Ovary (tissue), 9 donors: ENCODE measurements around the gene COX19. TPM values are rescaled to one million over a fixed set of nuclear protein-coding genes. Genes with fewer than 3 reads are reported as not detected.
"Not testable (repeated sequence)": the region's sequence is repeated elsewhere in the genome, so short reads cannot be mapped to it uniquely, and the experiment has no call there.

Experiments
- DNase-seq, 5 donors: peaks; one replicate each; pipeline ENCODE4 v3.0.0-alpha.2; 2019 to 2020
- H3K27ac ChIP-seq, 2 donors: fragments of 200-600 bp; one replicate each; pipeline versions ENCODE4 v1.5.1 to v1.8.0; 2019 to 2022
- H3K27me3 ChIP-seq: fragments of 200-600 bp; one replicate; pipeline ENCODE4 v1.8.0; 2022
- H3K36me3 ChIP-seq: fragments of 200-600 bp; sonication (generic); one replicate; pipeline ENCODE4 v1.5.1; 2019
- H3K4me1 ChIP-seq: one replicate; pipeline ENCODE4 v1.8.1; 2013; ENCODE audit warnings: mild to moderate bottlenecking, moderate library complexity; ENCODE audit not compliant: insufficient read depth
- H3K4me3 ChIP-seq: fragments of 200-600 bp; sonication (generic); one replicate; pipeline ENCODE4 v1.5.1; 2017
- H3K9me3 ChIP-seq, 2 donors: fragments of 200-600 bp in 1 of 2; sonication (generic) in 1 of 2; one replicate each; pipeline versions ENCODE4 v1.5.1 to v1.8.1; 2013 to 2019; ENCODE audit warnings: mild to moderate bottlenecking in 1 of 2, moderate library complexity in 1 of 2
- EP300 ChIP-seq: sonication (generic); formaldehyde crosslinking; IDR thresholded peaks from one replicate; pipeline ENCODE4 v1.6.1; 2017; ENCODE audit warnings: antibody characterized with exemption
- POLR2A ChIP-seq: fragments of 450-650 bp; IDR thresholded peaks from one replicate; pipeline ENCODE4 v1.6.1; 2017; ENCODE audit warnings: antibody characterized with exemption, mild to moderate bottlenecking, moderate library complexity
- WGBS, 3 donors: extraction: QIAGEN DNeasy Blood & Tissue Kit in 1 of 3; methylation state at CpG; one replicate each; pipeline versions ENCODE4 v1.1.5 to v1.1.7; 2013 to 2017; 5-methylcytosine and 5-hydroxymethylcytosine counted together
- intact Hi-C, 4 donors: fragments of 100-400 bp; cut with DNase I; formaldehyde crosslinking; loops; one replicate each; pipeline versions ENCODE4 v1.11.0 to v1.15.1; 2022 to 2023
- polyA plus RNA-seq, 2 donors: library from polyadenylated mRNA; stranded (reverse); fragments of 200-250 nt in 1 of 2; fragments of 350-450 nt in 1 of 2; fragmentation: Illumina TruSeq in 1 of 2; extraction: RNeasy Lipid Tissue Mini Kit (QIAGEN cat#74804) in 1 of 2; gene quantifications; one replicate each; pipeline ENCODE4 v1.2.3, GENCODE V29; 2013 to 2014
- total RNA-seq, 7 donors: library from RNA; depleted of rRNA in 2 of 7; stranded (reverse); fragments of >200 nt in 2 of 7; fragmentation: NEBNext Ultra II Directional in 3 of 7; extraction: Animal tissue kit (Norgen Biotek cat#: 25700) in 3 of 7; gene quantifications; one replicate each; pipeline versions ENCODE4 v1.1.0 to v1.2.4, GENCODE V29; 2016 to 2023
- TF ChIP-seq, protein P1 (sequence below), 3 donors: fragments of 450-650 bp in 2 of 3; fragments of 200-600 bp in 1 of 3; IDR thresholded peaks; one replicate each; pipeline versions ENCODE4 v1.5.1 to v1.8.0; 2016 to 2022; ENCODE audit warnings: antibody characterized with exemption in 3 of 3, mild to moderate bottlenecking in 1 of 3
- donor health status: DM: no; HTN: no; CAD: no; lungs with moderate emphysema.
- donor health status: DM: no; HTN: no; CAD: no.
- donor health status: Bipolar disorder and iron deficiency.
- donor health status: DM: yes; HTN: yes; CAD: no.
- donor health status: DM: no; HTN: no; CAD: no.
- donor health status: DM: yes; HTN: yes; CAD: no.

The COX19 gene
- total and polyA plus RNA-seq, 9 donors, result 6.7 to 15.2 (median 10.3) TPM

DNA sequence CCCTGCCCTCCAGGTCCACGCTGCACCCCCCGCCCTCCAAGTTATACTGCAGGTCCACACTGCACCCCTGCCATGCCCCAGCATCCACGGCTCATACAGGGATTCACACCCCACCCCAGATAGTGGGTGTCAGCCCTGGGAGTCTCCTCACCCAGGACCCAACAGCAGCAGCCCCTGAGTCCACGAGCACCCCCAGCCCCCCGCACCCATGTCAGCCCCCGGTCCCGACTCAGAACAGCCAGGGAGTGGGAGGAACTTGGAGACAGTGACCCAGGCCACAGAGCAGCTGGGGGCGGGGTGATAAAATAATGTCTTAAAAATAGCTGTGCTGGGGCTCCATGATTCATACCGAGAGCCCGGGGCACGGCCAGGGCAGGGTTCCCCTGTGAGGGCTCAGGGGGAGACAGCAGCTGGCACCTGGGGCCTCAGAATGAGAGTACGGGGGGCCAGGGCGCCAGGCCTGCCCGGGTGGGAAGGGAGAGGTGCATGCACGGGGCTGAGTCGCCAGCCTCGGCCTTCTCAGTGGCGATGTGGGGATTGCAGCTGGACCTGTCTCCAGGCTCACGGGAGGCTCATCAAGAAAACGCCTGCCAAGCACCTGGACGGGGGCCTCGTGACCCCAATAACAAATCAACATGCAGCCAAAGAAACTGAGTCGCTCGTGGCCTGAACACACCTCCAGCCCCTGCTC is 50.7 kb downstream of the COX19 start:
- H3K27me3 ChIP-seq, result no peaks in the 10 kb centered on the region
- H3K36me3 ChIP-seq, result no peaks in the 10 kb centered on the region
- H3K27ac ChIP-seq, result no peak overlapping the region
- DNase-seq, result peak in 4 of 5 donors; percentile 6 to 33 (median 13)
- 41 to 47% (median 41%) methylated on average over 21 to 24 of the region's 24 CpGs for WGBS, 3 donors
- TF ChIP-seq, protein P1, sequence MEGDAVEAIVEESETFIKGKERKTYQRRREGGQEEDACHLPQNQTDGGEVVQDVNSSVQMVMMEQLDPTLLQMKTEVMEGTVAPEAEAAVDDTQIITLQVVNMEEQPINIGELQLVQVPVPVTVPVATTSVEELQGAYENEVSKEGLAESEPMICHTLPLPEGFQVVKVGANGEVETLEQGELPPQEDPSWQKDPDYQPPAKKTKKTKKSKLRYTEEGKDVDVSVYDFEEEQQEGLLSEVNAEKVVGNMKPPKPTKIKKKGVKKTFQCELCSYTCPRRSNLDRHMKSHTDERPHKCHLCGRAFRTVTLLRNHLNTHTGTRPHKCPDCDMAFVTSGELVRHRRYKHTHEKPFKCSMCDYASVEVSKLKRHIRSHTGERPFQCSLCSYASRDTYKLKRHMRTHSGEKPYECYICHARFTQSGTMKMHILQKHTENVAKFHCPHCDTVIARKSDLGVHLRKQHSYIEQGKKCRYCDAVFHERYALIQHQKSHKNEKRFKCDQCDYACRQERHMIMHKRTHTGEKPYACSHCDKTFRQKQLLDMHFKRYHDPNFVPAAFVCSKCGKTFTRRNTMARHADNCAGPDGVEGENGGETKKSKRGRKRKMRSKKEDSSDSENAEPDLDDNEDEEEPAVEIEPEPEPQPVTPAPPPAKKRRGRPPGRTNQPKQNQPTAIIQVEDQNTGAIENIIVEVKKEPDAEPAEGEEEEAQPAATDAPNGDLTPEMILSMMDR (IDR thresholded peaks at IDR 0.05), result no peak
- TF ChIP-seq EP300 (no peak), POLR2A (no peak)
- intact Hi-C loops, result no loop called here
- no peak overlapping the region for H3K4me3 ChIP-seq
- peaks cover 2% of the 10 kb centered on the region for H3K4me1 ChIP-seq
- no peaks in the 10 kb centered on the region for H3K9me3 ChIP-seq

DNA sequence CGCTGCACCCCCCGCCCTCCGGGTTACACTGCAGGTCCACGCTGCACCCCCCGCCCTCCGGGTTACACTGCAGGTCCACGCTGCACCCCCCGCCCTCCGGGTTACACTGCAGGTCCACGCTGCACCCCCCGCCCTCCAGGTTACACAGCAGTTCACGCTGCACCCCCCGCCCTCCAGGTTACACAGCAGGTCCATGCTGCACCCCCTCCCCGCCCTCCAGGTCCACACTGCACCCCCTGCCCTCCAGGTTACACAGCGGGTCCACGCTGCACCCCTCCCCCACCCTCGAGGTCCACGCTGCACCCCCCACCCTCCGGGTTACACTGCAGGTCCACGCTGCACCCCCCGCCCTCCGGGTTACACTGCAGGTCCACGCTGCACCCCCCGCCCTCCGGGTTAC is 51.3 kb downstream of the COX19 start:
- H3K27me3 ChIP-seq, H3K36me3 ChIP-seq, H3K4me1 ChIP-seq, H3K9me3 ChIP-seq, H3K27ac ChIP-seq, H3K4me3 ChIP-seq, intact Hi-C loops: not testable (repeated sequence)
- WGBS, 3 donors, result 71 to 98% (median 87%) methylated on average over 8 to 21 of the region's 25 CpGs
- peak in 4 of 5 donors; percentile 7 to 25 (median 12) for DNase-seq

DNA sequence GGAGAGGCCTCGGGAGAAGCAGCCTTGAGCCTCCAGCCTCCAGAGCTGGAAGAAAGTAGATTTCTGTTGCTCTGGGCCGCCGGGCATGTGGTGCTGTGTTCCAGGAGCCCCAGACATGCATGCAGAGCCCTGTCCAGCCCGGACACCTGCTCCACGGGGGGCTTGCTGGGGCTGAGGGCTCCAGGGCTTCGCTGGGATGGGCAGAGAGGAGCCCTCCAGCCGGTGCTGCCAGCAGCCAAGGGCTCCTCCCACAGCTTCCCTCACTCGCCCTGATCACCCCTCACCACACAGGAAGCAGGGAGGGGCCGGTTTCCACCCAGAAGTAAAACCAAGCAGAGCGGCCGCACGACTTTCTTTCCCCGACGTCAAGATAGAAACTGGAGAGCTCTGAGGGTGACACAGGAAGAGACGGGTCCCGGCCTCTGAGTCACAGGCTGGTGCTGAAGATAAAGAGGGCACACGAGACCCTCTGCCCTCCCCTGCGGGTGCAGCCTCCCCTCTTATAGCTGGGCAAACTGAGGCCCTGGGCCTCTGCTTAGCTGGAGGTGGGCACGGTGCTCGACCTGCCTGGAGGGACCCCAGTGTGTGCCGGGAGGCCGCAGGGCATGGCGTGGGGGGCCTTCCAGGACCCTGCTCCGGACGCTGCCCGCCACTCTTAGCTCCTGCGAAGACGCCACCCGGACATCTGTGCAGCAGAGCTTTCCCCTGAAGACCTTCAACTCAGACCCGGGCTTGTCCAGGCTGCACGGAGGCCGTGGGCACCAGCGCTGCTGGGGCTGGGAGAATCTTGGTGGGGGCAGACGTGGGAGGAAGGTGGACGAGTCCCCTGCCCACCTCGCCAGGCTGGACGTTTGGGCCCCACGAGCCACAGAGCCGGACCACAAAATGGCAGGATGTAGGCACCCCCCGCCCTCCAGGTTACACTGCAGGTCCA is 52.0 kb downstream of the COX19 start:
- no peak overlapping the region for H3K27ac ChIP-seq
- no peaks in the 10 kb centered on the region for H3K27me3 ChIP-seq
- peak in 4 of 5 donors; percentile 11 to 38 (median 24) for DNase-seq
- TF ChIP-seq, protein P1 (IDR thresholded peaks at IDR 0.05), result no peak
- TF ChIP-seq EP300, result no peak
- no peak for TF ChIP-seq POLR2A
- peaks cover 2% of the 10 kb centered on the region for H3K4me1 ChIP-seq
- H3K36me3 ChIP-seq, result no peaks in the 10 kb centered on the region
- intact Hi-C loops, result no loop called here
- no peak overlapping the region for H3K4me3 ChIP-seq
- WGBS, 3 donors, result 41 to 57% (median 45%) methylated on average over 39 to 40 of the region's 40 CpGs
- H3K9me3 ChIP-seq, result no peaks in the 10 kb centered on the region

DNA sequence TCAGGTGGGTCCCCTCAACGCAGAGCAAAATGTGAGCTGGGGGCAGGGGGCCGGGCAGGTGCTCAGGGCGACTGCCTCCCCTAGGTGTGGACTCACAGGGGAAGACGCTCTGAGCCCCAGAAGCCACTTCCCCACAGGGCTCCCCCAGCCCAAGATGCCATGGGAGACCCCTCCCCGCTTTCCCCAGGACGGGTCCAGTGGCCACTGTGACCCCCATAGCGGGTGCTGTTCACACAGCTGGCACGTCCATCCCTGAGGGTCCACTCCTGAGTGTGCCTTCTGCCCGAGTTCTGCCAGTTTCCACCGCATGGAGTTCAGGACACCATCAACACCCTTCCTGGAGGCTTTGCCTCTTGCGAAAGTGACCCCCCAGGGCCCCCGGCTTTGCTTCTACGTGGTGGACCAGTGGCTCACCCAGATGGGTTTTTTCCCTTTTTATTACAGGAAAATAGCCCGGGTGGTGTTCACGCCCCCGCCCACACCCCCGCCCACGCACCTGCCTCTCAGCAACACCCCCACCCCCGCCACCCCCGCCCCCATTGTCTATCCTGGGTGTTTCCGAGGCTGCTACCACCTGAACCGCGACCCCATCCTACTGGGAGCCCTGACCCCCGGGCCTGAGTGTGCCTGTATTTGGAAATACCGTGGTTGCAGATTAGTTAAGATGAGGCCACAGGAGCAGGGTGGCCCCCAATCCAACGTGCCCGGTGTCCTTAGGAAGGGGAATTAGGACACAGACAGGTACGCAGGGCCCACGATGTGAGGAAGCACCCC is 52.8 kb downstream of the COX19 start:
- no peaks in the 10 kb centered on the region for H3K27me3 ChIP-seq
- DNase-seq, result peak in 4 of 5 donors; percentile 6 to 31 (median 11)
- H3K27ac ChIP-seq, result no peak overlapping the region
- no peak for TF ChIP-seq POLR2A
- TF ChIP-seq EP300, result no peak
- TF ChIP-seq, protein P1 (IDR thresholded peaks at IDR 0.05), result no peak
- intact Hi-C loops, result no loop called here
- H3K9me3 ChIP-seq, result no peaks in the 10 kb centered on the region
- peaks cover 2% of the 10 kb centered on the region for H3K4me1 ChIP-seq
- H3K36me3 ChIP-seq, result no peaks in the 10 kb centered on the region
- no peak overlapping the region for H3K4me3 ChIP-seq
- WGBS, 3 donors, result 46 to 55% (median 54%) methylated on average over 29 of the region's 29 CpGs
